CMK (cell line): ENCODE data around the gene WNT2.
"Not testable (repeated sequence)": the region's sequence is repeated elsewhere in the genome, so short reads cannot be mapped to it uniquely, and the experiment has no call there.

Source experiments
- DNase-seq: peaks from one replicate; pipeline ENCODE4 v3.0.0-alpha.2; 2010; ENCODE audit warnings: low read depth

The WNT2 gene

DNA sequence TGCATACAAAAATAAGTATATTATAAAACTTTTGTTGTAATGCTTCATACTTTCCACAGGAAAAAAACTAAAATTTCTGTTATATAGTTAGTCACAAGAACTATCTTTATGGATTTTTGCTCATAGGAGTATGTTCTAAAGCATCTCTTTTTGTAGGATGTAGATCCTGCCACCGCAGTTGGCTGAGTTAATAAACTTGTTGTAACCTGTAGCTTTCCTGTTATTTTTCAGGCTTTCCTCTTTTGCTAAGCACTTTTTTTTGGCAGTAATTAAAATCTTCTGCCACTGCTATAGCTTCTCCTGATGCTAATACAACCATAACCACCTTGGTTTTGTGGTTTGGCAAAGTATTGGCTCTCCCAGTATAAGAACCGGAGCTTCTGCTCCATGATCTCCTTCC is 60.3 kb downstream of the WNT2 start:
- no peak for DNase-seq

DNA sequence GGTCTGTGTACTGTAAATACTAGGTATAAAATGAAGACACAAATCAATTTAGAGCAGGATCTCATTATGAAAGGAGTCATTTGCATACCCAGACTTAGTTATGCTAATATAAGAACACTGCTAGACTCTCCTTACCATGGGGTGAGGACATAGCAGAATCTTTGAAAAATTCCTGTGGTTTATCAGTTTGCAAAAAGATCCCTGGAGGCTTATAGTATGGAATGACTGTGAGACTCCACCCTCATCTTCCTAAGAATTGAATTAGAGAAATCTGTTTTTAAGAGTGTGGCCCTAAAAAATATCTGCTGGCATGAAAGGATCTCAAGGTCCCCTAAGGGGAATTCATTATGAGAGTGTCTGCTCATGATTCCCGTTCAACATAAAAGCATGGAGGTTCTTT is 63.2 kb downstream of the WNT2 start:
- no peak for DNase-seq

GRCh38 chr7:117251687-117252086 is 71.2 kb downstream of the WNT2 start:
- no peak for DNase-seq

DNA sequence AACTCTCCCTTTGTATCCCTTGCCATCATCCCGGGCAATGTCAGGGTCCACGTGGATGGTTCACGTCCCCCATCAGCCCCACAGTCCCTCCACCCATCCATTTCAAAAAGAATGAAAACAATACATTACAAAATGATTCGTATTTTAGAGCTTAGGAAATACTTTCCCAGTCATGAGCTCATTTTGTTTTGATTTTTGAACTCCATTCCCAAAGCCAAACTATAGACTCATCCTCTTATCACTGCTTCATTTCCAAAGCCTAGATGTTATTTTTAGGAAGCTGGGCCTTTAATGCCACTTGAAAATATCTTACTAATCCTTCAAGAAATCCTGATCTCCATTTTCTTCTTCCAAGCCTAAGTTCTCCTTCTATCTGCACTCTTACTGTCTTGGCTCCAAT is 72.1 kb downstream of the WNT2 start:
- DNase-seq = no peak

- no peak for DNase-seq
Observed at GRCh38 chr7:117250245-117250644, 72.6 kb downstream of the WNT2 start.

DNA sequence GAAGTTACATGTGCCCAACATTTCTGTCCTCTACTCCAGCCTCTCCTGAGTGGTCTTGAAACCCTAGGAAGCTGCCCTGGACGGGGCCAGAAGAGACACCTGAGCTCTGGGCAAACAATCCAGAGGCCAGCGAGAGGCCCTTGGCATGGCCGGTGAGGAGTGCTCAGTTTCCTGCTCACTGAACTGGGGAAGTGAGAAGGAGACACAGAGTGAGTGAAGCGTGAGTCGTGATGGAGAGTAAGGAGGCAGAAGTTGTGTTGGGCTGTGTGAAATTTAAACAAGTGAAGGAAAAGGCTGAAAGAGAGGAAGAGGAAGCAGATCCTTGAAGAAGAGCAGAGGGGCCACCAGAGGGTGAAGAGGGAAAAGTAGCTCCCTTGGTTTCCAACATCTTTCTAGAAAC is 73.2 kb downstream of the WNT2 start:
- no peak for DNase-seq

DNA sequence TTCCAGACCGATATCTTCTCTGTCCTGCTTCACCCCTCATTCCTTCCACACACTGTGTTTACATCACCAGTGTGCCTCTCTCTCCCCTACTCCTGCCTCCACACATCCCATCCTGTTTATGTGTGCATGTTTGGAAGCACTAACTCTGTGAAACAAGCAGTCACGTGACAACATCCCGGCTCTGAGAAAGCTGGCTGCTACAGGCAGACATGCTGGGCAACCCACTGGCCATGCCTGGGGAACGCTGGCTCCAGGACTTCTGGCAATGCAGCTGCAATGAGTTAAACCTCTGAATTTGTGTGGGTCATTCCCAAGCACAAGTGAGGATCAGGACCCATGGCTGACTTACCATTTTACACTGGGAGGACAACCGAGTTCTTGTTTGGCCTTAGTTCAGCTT is 74.0 kb downstream of the WNT2 start:
- no peak for DNase-seq

DNA sequence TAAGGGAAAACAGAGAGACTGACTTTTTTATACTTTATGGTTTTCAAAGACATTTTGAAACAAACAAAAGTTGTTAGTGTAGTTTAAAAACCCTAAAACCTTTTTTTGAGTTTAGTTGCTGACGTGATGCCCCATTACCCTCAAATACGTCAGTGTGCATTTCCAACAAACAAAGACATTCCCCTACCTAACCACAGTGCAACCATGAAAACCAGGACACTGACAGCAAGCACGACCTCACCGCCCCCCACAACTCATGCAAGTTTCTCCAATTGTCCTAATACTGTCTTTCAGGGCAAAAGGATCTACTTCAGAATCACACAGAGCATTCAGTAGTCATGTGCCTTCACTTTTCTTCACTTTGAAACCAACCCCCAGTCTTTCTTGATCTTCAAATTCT is 75.0 kb downstream of the WNT2 start:
- DNase-seq = no peak

DNA sequence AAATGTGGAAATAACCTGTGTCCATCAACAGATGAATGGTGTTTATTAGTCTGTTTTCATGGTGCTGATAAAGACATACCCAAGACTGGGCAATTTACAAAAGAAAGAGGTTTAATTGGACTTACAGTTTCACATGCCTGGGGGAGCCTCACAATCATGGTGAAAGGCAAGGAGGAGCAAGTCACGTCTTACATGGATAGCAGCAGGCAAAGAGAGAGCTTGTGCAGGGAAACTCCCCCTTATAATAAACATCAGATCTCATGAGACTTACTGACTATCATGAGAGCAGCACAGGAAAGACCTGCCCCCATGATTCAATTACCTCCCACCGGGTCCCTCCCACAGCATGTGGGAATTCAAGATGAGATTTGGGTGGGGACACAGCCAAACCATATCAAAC is 77.2 kb downstream of the WNT2 start:
- DNase-seq = not testable (repeated sequence)

- no peak for DNase-seq
Observed at GRCh38 chr7:117243390-117243789, 79.5 kb downstream of the WNT2 start.

- no peak for DNase-seq
Observed at GRCh38 chr7:117241088-117241487, 81.8 kb downstream of the WNT2 start.

- DNase-seq = no peak
Observed at GRCh38 chr7:117238937-117239336, 83.9 kb downstream of the WNT2 start.

DNA sequence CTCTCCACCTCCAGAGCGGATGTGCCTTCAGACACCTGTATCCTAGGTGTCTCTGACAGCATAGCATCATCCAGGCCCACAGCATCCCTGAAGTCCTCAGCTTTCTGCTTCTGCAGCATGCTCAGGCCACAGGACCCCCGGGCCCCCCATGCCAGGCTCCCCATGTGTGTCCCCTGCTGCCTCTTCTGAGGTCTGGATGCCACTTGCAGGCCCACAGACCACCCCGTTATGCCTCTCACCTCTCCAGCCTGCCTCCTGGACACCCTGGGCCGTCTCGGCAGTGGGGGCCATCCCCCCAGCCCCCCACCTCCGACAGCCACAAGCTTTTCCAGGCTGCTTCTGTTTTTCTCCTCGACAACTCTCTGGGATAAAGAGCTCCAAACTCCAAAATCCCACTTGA is 84.4 kb downstream of the WNT2 start:
- DNase-seq = no peak

- DNase-seq = no peak
Observed at GRCh38 chr7:117237646-117238045, 85.2 kb downstream of the WNT2 start.

DNA sequence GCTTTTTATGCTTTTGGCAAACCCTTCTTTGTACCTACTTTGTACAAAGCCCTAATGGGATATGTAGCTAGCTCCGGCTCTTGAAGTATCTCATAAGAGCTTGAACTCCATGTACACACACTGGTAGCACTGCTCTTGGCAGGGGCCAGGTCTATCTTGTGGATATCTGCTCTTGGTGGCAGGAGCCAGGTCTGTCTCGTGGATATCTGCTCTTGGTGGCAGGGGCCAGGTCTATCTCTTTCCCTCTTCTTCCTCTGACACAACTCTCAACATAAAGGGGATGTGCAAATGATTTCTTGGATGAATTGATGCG is 91.9 kb downstream of the WNT2 start:
- DNase-seq = no peak

GRCh38 chr7:117230276-117231046 is 92.4 kb downstream of the WNT2 start:
- DNase-seq = no peak

GRCh38 chr7:117229350-117229749 is 93.5 kb downstream of the WNT2 start:
- no peak for DNase-seq

- no peak for DNase-seq
Observed at GRCh38 chr7:117227091-117227490, 95.8 kb downstream of the WNT2 start.

- no peak for DNase-seq
Observed at GRCh38 chr7:117225536-117225935, 97.3 kb downstream of the WNT2 start.
